Measurements from ENCODE around the gene NAA15. TPM values are rescaled to one million over a fixed set of nuclear protein-coding genes. Genes with fewer than 3 reads are reported as not detected.
A peak's percentile ranks its signal among the peaks of the same experiment; 100 is the strongest.

NAA15 gene
- total RNA-seq, 1 donor from 2014 or later: 35.8 TPM

DNA sequence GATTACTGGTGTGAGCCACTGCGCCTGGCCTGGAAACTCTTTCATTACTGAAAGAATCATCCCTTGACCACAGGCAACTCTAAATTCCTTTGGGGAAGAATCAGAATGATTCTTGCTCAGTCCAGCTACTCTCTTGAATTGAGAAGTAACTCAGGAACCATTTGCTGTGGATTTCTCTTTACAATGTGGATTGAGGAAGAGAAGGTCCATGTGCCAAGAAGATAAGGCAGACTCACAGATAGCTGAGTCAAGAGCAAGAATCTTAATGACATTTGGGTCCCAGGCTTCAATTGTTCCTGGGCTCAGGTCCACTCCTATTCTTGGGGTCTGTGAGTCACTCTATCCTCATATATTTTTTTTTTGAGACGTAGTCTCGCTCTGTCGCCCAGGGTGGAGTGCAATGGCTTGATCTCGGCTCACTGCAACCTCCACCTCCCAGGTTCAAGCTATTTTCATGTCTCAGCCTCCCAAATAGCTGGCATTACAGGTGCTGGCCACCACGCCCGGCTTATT lies 15.1 kb upstream of the NAA15 start:
- H3K4me3 ChIP-seq (ENCODE audit: low read depth, low read length): no peak overlapping the region
- TF ChIP-seq, protein P1, sequence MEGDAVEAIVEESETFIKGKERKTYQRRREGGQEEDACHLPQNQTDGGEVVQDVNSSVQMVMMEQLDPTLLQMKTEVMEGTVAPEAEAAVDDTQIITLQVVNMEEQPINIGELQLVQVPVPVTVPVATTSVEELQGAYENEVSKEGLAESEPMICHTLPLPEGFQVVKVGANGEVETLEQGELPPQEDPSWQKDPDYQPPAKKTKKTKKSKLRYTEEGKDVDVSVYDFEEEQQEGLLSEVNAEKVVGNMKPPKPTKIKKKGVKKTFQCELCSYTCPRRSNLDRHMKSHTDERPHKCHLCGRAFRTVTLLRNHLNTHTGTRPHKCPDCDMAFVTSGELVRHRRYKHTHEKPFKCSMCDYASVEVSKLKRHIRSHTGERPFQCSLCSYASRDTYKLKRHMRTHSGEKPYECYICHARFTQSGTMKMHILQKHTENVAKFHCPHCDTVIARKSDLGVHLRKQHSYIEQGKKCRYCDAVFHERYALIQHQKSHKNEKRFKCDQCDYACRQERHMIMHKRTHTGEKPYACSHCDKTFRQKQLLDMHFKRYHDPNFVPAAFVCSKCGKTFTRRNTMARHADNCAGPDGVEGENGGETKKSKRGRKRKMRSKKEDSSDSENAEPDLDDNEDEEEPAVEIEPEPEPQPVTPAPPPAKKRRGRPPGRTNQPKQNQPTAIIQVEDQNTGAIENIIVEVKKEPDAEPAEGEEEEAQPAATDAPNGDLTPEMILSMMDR (IDR thresholded peaks at IDR 0.05; ENCODE audit: insufficient read depth, low read length, severe bottlenecking): no peak
- FAIRE-seq (no peak), DNase-seq (ENCODE audit: low read depth) (no peak)
- H3K27me3 ChIP-seq (ENCODE audit: control insufficient read depth, insufficient read depth, low read length): no peaks in the 10 kb centered on the region
- peaks cover 1% of the 10 kb centered on the region for H3K36me3 ChIP-seq (ENCODE audit: control insufficient read depth, insufficient read depth, low read length)

- peak; percentile 81 for DNase-seq (ENCODE audit: low read depth)
- Histone ChIP-seq H3K27me3 (ENCODE audit: control insufficient read depth, insufficient read depth, low read length) (no peaks in the 10 kb centered on the region), H3K36me3 (ENCODE audit: control insufficient read depth, insufficient read depth, low read length) (no peaks in the 10 kb centered on the region), H3K4me3 (ENCODE audit: low read depth, low read length) (peak overlapping the region; percentile 52)
- TF ChIP-seq, protein P1 (IDR thresholded peaks at IDR 0.05; ENCODE audit: insufficient read depth, low read length, severe bottlenecking): peak; percentile 99
- FAIRE-seq: no peak
Observed at GRCh38 chr4:139295206-139295941, 5.9 kb upstream of the NAA15 start.

GRCh38 chr4:139295942-139296299 lies 5.4 kb upstream of the NAA15 start:
- FAIRE-seq: no peak
- TF ChIP-seq, protein P1 (IDR thresholded peaks at IDR 0.05; ENCODE audit: insufficient read depth, low read length, severe bottlenecking): no peak
- Histone ChIP-seq H3K27me3 (ENCODE audit: control insufficient read depth, insufficient read depth, low read length) (no peaks in the 10 kb centered on the region), H3K4me3 (ENCODE audit: low read depth, low read length) (peak overlapping the region; percentile 52), H3K36me3 (ENCODE audit: control insufficient read depth, insufficient read depth, low read length) (no peaks in the 10 kb centered on the region)
- DNase-seq (ENCODE audit: low read depth): no peak

DNA sequence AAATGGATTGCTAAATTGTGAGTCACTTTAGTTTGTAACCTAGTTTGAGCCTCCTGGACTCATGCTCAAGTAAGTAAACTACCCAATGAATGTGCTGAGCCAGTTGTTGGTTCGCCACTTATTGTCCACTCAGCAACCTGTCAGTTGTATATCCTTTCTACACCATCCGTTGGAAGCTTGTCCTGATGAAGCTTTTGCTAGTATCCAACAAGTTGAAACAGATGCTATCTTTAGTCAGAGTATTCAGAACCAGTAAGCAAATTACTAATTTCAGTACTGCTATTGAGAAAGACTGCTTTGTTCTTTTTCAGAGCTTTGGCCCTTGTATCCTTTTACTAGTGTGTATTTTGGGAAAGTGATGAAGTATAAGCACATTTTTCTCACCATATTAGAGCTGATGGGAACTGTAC lies 4.3 kb upstream of the NAA15 start:
- DNase-seq (ENCODE audit: low read depth) (peak; percentile 99), FAIRE-seq (no peak)
- H3K27me3 ChIP-seq (ENCODE audit: control insufficient read depth, insufficient read depth, low read length): no peaks in the 10 kb centered on the region
- TF ChIP-seq, protein P1 (IDR thresholded peaks at IDR 0.05; ENCODE audit: insufficient read depth, low read length, severe bottlenecking): no peak
- no peaks in the 10 kb centered on the region for H3K36me3 ChIP-seq (ENCODE audit: control insufficient read depth, insufficient read depth, low read length)
- no peak overlapping the region for H3K4me3 ChIP-seq (ENCODE audit: low read depth, low read length)

- FAIRE-seq (no peak), DNase-seq (ENCODE audit: low read depth) (peak; percentile 57)
- H3K27me3 ChIP-seq (ENCODE audit: control insufficient read depth, insufficient read depth, low read length): no peaks in the 10 kb centered on the region
- TF ChIP-seq, protein P1 (IDR thresholded peaks at IDR 0.05; ENCODE audit: insufficient read depth, low read length, severe bottlenecking): no peak
- no peak overlapping the region for H3K4me3 ChIP-seq (ENCODE audit: low read depth, low read length)
- no peaks in the 10 kb centered on the region for H3K36me3 ChIP-seq (ENCODE audit: control insufficient read depth, insufficient read depth, low read length)
Observed at GRCh38 chr4:139299536-139299935, 1.8 kb upstream of the NAA15 start.

Data from bronchial epithelial cell (primary cell).